ENCODE results near the gene XBP1. TPM values are rescaled to one million over a fixed set of nuclear protein-coding genes. Genes with fewer than 3 reads are reported as not detected.

The XBP1 gene
- total RNA-seq, 4 donors from 2014 or later = 66.0 to 403 (median 115) TPM

GRCh38 chr22:28799606-28800307, 612 bp downstream of the XBP1 start:
- peak; percentile 78 to 79 for ATAC-seq
- H3K4me1 ChIP-seq = peaks cover 41% of the 10 kb centered on the region in 2 donors
- intact Hi-C loops (cut with DNase I; ENCODE audit: low total_unique reads) (loop anchor here (1.0 to 5.0 kb wide), 7 partner anchors 27 to 1528 kb away; partner anchors contain the start of genes CCDC117, HSCB, NF2 and TBC1D10A), in situ Hi-C loops (cut with MboI; ENCODE audit: low sequenced_read_pairs in 4 of 4) (no loop called here)
- H3K9me3 ChIP-seq = no peaks in the 10 kb centered on the region
- TF ChIP-seq, protein P1, sequence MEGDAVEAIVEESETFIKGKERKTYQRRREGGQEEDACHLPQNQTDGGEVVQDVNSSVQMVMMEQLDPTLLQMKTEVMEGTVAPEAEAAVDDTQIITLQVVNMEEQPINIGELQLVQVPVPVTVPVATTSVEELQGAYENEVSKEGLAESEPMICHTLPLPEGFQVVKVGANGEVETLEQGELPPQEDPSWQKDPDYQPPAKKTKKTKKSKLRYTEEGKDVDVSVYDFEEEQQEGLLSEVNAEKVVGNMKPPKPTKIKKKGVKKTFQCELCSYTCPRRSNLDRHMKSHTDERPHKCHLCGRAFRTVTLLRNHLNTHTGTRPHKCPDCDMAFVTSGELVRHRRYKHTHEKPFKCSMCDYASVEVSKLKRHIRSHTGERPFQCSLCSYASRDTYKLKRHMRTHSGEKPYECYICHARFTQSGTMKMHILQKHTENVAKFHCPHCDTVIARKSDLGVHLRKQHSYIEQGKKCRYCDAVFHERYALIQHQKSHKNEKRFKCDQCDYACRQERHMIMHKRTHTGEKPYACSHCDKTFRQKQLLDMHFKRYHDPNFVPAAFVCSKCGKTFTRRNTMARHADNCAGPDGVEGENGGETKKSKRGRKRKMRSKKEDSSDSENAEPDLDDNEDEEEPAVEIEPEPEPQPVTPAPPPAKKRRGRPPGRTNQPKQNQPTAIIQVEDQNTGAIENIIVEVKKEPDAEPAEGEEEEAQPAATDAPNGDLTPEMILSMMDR (IDR thresholded peaks at IDR 0.05 in 4 of 5, conservative IDR thresholded peaks at IDR 0.05 in 1 of 5) = no peak
- TF ChIP-seq POLR2A (IDR thresholded peaks at IDR 0.05) = peak in 1 of 2 donors; percentile 95
- DNase-seq = peak; percentile 46 to 59
- peaks cover 0 to 33% of the 10 kb centered on the region in 2 donors for H3K36me3 ChIP-seq
- H3K27ac ChIP-seq = peak overlapping the region; percentile 97 to 99 (median 98)
- peak overlapping the region; percentile 84 to 90 (median 86) for H3K4me3 ChIP-seq
- H3K27me3 ChIP-seq = no peaks in the 10 kb centered on the region

DNA sequence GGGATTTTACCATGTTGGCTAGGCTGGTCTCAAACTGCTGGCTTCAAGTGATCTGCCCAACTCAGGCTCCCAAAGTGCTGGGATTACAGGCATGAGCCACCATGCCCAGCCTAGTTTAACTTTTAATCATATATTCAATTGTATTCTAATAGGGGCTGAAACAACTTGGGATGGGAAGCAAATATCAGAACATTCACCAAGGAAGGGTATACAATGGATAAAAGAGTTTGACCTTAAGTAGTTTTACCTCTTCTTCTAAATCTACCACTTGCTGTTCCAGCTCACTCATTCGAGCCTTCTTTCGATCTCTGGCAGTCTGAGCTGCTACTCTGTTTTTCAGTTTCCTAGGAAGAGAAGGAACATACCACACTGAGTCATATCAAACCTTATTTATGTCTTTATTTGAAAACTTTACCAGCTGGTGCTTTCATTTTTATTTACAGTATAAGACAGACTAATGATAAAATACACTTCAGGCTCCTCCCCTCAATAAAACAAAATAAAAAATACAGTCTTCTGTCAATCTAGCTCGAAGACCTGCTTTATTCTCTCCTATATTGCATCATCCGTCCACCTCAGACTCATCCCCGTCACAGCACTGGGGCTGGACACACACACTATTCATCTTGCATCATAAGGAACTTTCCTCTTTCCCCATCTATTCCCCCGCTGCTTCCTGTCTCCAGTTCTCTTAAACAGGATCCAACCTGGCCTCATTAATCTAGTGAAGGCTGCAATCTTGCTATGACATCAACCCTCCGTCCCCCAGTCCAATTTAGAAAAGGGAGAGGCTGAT, 1.4 kb downstream of the XBP1 start:
- no peaks in the 10 kb centered on the region for H3K9me3 ChIP-seq
- H3K4me3 ChIP-seq = peak overlapping the region; percentile 84 to 90 (median 86)
- ATAC-seq (peak; percentile 79 to 86), DNase-seq (peak; percentile 61 to 82)
- H3K36me3 ChIP-seq = peaks cover 2 to 41% of the 10 kb centered on the region in 2 donors
- H3K27ac ChIP-seq = peak overlapping the region; percentile 97 to 99 (median 98)
- peaks cover 41% of the 10 kb centered on the region in 2 donors for H3K4me1 ChIP-seq
- in situ Hi-C loops (cut with MboI; ENCODE audit: low sequenced_read_pairs in 4 of 4) (no loop called here), intact Hi-C loops (cut with DNase I; ENCODE audit: low total_unique reads) (loop anchor here (5.0 kb wide), 2 partner anchors 772 to 1528 kb away; partner anchors contain the start of gene TBC1D10A)
- TF ChIP-seq POLR2A (IDR thresholded peaks at IDR 0.05) = peak in 1 of 2 donors; percentile 80
- TF ChIP-seq, protein P1 (IDR thresholded peaks at IDR 0.05 in 4 of 5, conservative IDR thresholded peaks at IDR 0.05 in 1 of 5) = no peak
- no peaks in the 10 kb centered on the region for H3K27me3 ChIP-seq

- H3K4me1 ChIP-seq = peaks cover 29 to 31% of the 10 kb centered on the region in 2 donors
- intact Hi-C loops (cut with DNase I; ENCODE audit: low total_unique reads) (loop anchor here (5.0 kb wide), 2 partner anchors 769 to 1531 kb away; partner anchors contain the start of gene TBC1D10A), in situ Hi-C loops (cut with MboI; ENCODE audit: low sequenced_read_pairs in 4 of 4) (no loop called here)
- no peaks in the 10 kb centered on the region for H3K9me3 ChIP-seq
- TF ChIP-seq, protein P1 (IDR thresholded peaks at IDR 0.05 in 4 of 5, conservative IDR thresholded peaks at IDR 0.05 in 1 of 5) = no peak
- no peak for TF ChIP-seq POLR2A (IDR thresholded peaks at IDR 0.05)
- H3K27me3 ChIP-seq = no peaks in the 10 kb centered on the region
- ATAC-seq (no peak), DNase-seq (no peak)
- H3K4me3 ChIP-seq = no peak overlapping the region
- peak overlapping the region; percentile 25 to 97 (median 36) for H3K27ac ChIP-seq
- H3K36me3 ChIP-seq = peaks cover 2 to 45% of the 10 kb centered on the region in 2 donors
Observed at GRCh38 chr22:28795932-28796856, 4.2 kb downstream of the XBP1 start.

DNA sequence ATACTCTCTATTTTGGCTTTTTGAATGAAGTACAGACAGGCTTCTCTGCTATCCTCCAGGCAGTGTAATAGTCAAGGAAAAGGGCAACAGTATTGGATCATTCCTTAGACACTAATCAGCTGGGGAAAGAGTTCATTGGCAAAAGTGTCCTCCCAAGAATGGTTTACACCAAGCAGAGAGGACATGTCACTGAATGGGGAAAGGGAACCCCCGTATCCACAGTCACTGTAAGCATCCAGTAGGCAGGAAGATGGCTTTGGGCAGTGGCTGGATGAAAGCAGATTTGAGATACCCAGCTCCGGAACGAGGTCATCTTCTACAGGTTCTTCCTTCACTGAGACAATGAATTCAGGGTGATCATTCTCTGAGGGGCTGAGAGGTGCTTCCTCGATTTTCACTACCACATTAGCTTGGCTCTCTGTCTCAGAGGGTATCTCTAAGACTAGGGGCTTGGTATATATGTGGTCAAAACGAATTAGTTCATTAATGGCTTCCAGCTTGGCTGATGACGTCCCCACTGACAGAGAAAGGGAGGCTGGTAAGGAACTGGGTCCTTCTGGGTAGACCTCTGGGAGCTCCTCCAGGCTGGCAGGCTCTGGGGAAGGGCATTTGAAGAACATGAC, 5.2 kb downstream of the XBP1 start:
- intact Hi-C loops (cut with DNase I; ENCODE audit: low total_unique reads) = loop anchor here (5.0 kb wide), 2 partner anchors 768 to 1532 kb away; partner anchors contain the start of gene TBC1D10A
- DNase-seq = no peak
- Histone ChIP-seq H3K36me3 (peaks cover 2 to 47% of the 10 kb centered on the region in 2 donors), H3K27ac (peak overlapping the region; percentile 10 to 97 (median 29)), H3K4me3 (no peak overlapping the region), H3K4me1 (peaks cover 26 to 31% of the 10 kb centered on the region in 2 donors), H3K9me3 (no peaks in the 10 kb centered on the region), H3K27me3 (no peaks in the 10 kb centered on the region)
- ATAC-seq = no peak
- in situ Hi-C loops (cut with MboI; ENCODE audit: low sequenced_read_pairs in 4 of 4) = no loop called here
- TF ChIP-seq, protein P1 (IDR thresholded peaks at IDR 0.05 in 4 of 5, conservative IDR thresholded peaks at IDR 0.05 in 1 of 5) = no peak
- TF ChIP-seq POLR2A (IDR thresholded peaks at IDR 0.05) = no peak

All from gastrocnemius medialis (tissue), 4 donors.